ENCODE data around the gene LBP.

- TF ChIP-seq CTCF (conservative IDR thresholded peaks at IDR 0.05 in 1 of 2, IDR thresholded peaks at IDR 0.05 in 1 of 2; ENCODE audit: extremely low read depth in 1 of 2, insufficient read depth in 1 of 2, low read depth in 1 of 2, low read length in 2 of 2) (no peak), EZH2 (IDR thresholded peaks at IDR 0.05; ENCODE audit: borderline replicate concordance, low read length) (no peak)
Observed at GRCh38 chr20:38334016-38334415, 12.3 kb upstream of the LBP start.
